Measurements from ENCODE around the gene ZNF565. TPM values are rescaled to one million over a fixed set of nuclear protein-coding genes. Genes with fewer than 3 reads are reported as not detected.

The ZNF565 gene
- total RNA-seq, 1 experiment from 2014 or later = 4.8 TPM

DNA sequence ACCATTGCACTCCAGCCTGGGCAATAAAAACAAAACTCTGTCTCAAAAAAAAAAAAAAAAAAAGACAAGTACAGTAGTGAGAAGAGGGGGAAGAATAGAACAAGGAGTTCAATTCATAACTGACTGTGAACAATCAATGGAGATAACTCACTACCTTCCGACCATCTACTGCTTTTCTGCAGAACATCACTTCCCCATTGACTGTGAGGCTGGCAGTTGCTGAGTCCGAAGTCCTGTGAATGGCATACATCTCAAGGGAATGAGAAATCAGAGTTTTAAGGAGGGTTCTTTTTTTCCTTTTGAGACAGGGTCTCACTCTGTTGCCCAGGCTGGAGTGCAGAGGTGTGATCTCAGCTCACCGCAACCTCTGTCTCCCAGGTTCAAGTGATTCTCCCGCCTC lies 11.2 kb downstream of the ZNF565 start:
- WGBS (ENCODE audit: extremely low coverage, insufficient read length, low lambda C conversion rate) = no CpG with 5 or more reads among the region's 4 CpGs
- H3K4me3 Mint-ChIP-seq = no peak overlapping the region

More for the DNA sequence above, 11.2 kb downstream of the ZNF565 start:
- no peak overlapping the region for H3K4ac ChIP-seq (ENCODE audit: low read depth, low read length)
- H2BK5ac ChIP-seq (ENCODE audit: insufficient read length, low read length) = no peak overlapping the region
- no peak overlapping the region for H4K91ac ChIP-seq (ENCODE audit: insufficient read length, low read depth, low read length)
- H2AFZ ChIP-seq (ENCODE audit: low read length) = no peak overlapping the region
- H3K4me1 ChIP-seq (ENCODE audit: insufficient read depth, low read length) = no peaks in the 10 kb centered on the region
- H3K23ac ChIP-seq (ENCODE audit: insufficient read length, low read depth, low read length) = no peak overlapping the region
- no peak overlapping the region for H3K14ac ChIP-seq (ENCODE audit: insufficient read depth, low read length)
- DNase-seq = no peak
- no peak overlapping the region for H4K5ac ChIP-seq (ENCODE audit: insufficient read length, low read depth, low read length)
- H3K4me2 ChIP-seq (ENCODE audit: insufficient read depth, insufficient read length, low read length) = no peak overlapping the region
- no peaks in the 10 kb centered on the region for H3K27me3 ChIP-seq (ENCODE audit: insufficient read depth, low read length)
- no peak overlapping the region for H2BK120ac ChIP-seq (ENCODE audit: low read depth, low read length, poor library complexity, severe bottlenecking)
- H2AK5ac ChIP-seq (ENCODE audit: insufficient read length, low read length) = no peak overlapping the region
- no peak overlapping the region for H4K8ac ChIP-seq (replicated peaks; ENCODE audit: insufficient read length, low read depth, low read length)
- no peak overlapping the region for H3K18ac ChIP-seq (ENCODE audit: insufficient read length, low read depth, low read length)
- Mint-ChIP-seq H3K9me3 (no peaks in the 10 kb centered on the region), H3K36me3 (ENCODE audit: insufficient read depth in 1 of 3, low read depth in 3 of 3) (no peaks in the 10 kb centered on the region), H3K27ac (no peak overlapping the region), H3K27me3 (ENCODE audit: low read depth) (no peaks in the 10 kb centered on the region; the same call in none of the 2 replicates), H3K4me1 (peaks cover 0 to 2% of the 10 kb centered on the region in 2 experiments; a peak in 2 of 4 replicates)
- no peak overlapping the region for H3K9ac ChIP-seq (ENCODE audit: extremely low read depth, insufficient read length, low read length)
- no peak overlapping the region for H3K56ac ChIP-seq (ENCODE audit: insufficient read length, low read depth, low read length)
- no peaks in the 10 kb centered on the region for H3K23me2 ChIP-seq (ENCODE audit: insufficient read length, low read depth, low read length, poor library complexity, severe bottlenecking)
- no peak overlapping the region for H2BK12ac ChIP-seq (ENCODE audit: insufficient read length, low read depth, low read length)
- no peaks in the 10 kb centered on the region for H3K9me3 ChIP-seq (ENCODE audit: control insufficient read depth, low read depth, low read length)
- no peak overlapping the region for H2BK20ac ChIP-seq (ENCODE audit: low read depth, low read length, poor library complexity, severe bottlenecking)
- H3K79me1 ChIP-seq (ENCODE audit: insufficient read depth, low read depth, low read length, poor library complexity, severe bottlenecking) = no peaks in the 10 kb centered on the region
- H4K20me1 ChIP-seq (ENCODE audit: control insufficient read depth, insufficient read depth, insufficient read length) = no peaks in the 10 kb centered on the region
- H3T11ph ChIP-seq (ENCODE audit: low read length) = no peak overlapping the region
- no peaks in the 10 kb centered on the region for H3K79me2 ChIP-seq (ENCODE audit: insufficient read depth, low read length)
- TF ChIP-seq, protein P1, sequence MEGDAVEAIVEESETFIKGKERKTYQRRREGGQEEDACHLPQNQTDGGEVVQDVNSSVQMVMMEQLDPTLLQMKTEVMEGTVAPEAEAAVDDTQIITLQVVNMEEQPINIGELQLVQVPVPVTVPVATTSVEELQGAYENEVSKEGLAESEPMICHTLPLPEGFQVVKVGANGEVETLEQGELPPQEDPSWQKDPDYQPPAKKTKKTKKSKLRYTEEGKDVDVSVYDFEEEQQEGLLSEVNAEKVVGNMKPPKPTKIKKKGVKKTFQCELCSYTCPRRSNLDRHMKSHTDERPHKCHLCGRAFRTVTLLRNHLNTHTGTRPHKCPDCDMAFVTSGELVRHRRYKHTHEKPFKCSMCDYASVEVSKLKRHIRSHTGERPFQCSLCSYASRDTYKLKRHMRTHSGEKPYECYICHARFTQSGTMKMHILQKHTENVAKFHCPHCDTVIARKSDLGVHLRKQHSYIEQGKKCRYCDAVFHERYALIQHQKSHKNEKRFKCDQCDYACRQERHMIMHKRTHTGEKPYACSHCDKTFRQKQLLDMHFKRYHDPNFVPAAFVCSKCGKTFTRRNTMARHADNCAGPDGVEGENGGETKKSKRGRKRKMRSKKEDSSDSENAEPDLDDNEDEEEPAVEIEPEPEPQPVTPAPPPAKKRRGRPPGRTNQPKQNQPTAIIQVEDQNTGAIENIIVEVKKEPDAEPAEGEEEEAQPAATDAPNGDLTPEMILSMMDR (conservative IDR thresholded peaks at IDR 0.05) = no peak
- H3K27ac ChIP-seq (ENCODE audit: insufficient read length, low read depth, low read length) = no peak overlapping the region
- no peak overlapping the region for H2BK15ac ChIP-seq (ENCODE audit: low read depth, low read length)
